Lower leg skin (tissue), 3 donors: ENCODE data around the gene GHR.

Experiments used
- CTCF ChIP-seq, 3 donors: fragments of 450-650 bp; IDR thresholded peaks; one replicate each; pipeline ENCODE4 v1.5.1; 2016; ENCODE audit warnings: antibody characterized with exemption in 3 of 3, mild to moderate bottlenecking in 3 of 3, moderate library complexity in 2 of 3
- POLR2A ChIP-seq, 2 donors: fragments of 450-650 bp; IDR thresholded peaks; one replicate each; pipeline ENCODE4 v1.6.1; 2016 to 2017; ENCODE audit warnings: antibody characterized with exemption in 2 of 2, mild to moderate bottlenecking in 1 of 2, moderate library complexity in 1 of 2

- TF ChIP-seq CTCF (IDR thresholded peaks at IDR 0.05), result no peak
- TF ChIP-seq POLR2A (IDR thresholded peaks at IDR 0.05), result no peak
These were observed 35.7 kb upstream of the GHR start for GRCh38 chr5:42387563-42387962.
